ENCODE results near the gene WWP2. TPM values are rescaled to one million over a fixed set of nuclear protein-coding genes. Genes with fewer than 3 reads are reported as not detected.

Gene WWP2
- total RNA-seq, 1 experiment from 2014 or later = 22.8 TPM

GRCh38 chr16:69745959-69746358 is 16.2 kb upstream of the WWP2 start:
- Histone ChIP-seq H3K9me3 (ENCODE audit: control insufficient read depth, insufficient read depth, low read depth, low read length) (no peaks in the 10 kb centered on the region), H3K4me3 (ENCODE audit: low read depth in 2 of 2, low read length in 2 of 2) (no peak overlapping the region), H3K36me3 (ENCODE audit: control insufficient read depth, insufficient read depth, low read length) (peaks cover 28% of the 10 kb centered on the region), H3K27ac (ENCODE audit: low read length) (no peak overlapping the region), H3K27me3 (ENCODE audit: control insufficient read depth, insufficient read depth, low read length) (no peaks in the 10 kb centered on the region), H3K4me1 (ENCODE audit: control insufficient read depth, insufficient read depth, low read length) (no peaks in the 10 kb centered on the region)
- no peak for TF ChIP-seq TCF7L2 (IDR thresholded peaks at IDR 0.05; ENCODE audit: low read depth, low read length)
- TF ChIP-seq CTCF (IDR thresholded peaks at IDR 0.05) = no peak
- TF ChIP-seq, protein P1, sequence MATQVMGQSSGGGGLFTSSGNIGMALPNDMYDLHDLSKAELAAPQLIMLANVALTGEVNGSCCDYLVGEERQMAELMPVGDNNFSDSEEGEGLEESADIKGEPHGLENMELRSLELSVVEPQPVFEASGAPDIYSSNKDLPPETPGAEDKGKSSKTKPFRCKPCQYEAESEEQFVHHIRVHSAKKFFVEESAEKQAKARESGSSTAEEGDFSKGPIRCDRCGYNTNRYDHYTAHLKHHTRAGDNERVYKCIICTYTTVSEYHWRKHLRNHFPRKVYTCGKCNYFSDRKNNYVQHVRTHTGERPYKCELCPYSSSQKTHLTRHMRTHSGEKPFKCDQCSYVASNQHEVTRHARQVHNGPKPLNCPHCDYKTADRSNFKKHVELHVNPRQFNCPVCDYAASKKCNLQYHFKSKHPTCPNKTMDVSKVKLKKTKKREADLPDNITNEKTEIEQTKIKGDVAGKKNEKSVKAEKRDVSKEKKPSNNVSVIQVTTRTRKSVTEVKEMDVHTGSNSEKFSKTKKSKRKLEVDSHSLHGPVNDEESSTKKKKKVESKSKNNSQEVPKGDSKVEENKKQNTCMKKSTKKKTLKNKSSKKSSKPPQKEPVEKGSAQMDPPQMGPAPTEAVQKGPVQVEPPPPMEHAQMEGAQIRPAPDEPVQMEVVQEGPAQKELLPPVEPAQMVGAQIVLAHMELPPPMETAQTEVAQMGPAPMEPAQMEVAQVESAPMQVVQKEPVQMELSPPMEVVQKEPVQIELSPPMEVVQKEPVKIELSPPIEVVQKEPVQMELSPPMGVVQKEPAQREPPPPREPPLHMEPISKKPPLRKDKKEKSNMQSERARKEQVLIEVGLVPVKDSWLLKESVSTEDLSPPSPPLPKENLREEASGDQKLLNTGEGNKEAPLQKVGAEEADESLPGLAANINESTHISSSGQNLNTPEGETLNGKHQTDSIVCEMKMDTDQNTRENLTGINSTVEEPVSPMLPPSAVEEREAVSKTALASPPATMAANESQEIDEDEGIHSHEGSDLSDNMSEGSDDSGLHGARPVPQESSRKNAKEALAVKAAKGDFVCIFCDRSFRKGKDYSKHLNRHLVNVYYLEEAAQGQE (IDR thresholded peaks at IDR 0.05; ENCODE audit: insufficient read depth in 1 of 2, low read depth in 2 of 2, low read length in 1 of 2) = no peak
- no peak for TF ChIP-seq POLR2AphosphoS5 (IDR thresholded peaks at IDR 0.05; ENCODE audit: low read depth, low read length)
- TF ChIP-seq SIN3A (IDR thresholded peaks at IDR 0.05; ENCODE audit: borderline replicate concordance, insufficient read depth, low read depth, low read length) = no peak
- ChIA-PET CTCF (no interaction called here), POLR2A (no interaction called here)
- no peak for DNase-seq (ENCODE audit: low read depth, low spot score)
- in situ Hi-C loops (cut with HindIII; ENCODE audit: low pct_unique_long_range_greater_than_20kb, low sequenced_read_pairs) (no loop called here), intact Hi-C loops (cut with micrococcal nuclease; ENCODE audit: unreplicated experiment) (no loop called here)
- no TSS peak for BruUV-seq (replicated peaks)
- ATAC-seq = no peak

DNA sequence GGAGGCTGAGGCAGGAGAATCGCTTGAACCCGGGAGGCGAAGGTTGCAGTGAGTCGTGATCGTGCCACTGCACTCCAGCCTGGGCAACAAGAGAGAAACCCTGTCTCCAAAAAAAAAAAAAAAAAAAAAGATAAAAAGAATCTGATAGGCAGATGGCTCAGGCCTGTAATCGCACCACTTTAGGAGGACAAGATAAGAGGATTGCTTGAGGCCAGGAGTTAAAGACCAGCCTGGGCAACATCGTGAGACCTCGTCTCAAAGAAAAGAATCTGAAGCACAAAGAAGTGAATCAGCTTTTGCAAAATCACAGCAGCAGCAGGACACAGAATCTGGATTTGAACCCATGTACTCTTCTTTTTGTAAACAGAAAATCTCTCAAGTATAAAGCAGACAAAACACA is 15.0 kb upstream of the WWP2 start:
- DNase-seq (ENCODE audit: low read depth, low spot score) (no peak), ATAC-seq (no peak)
- TF ChIP-seq TCF7L2 (IDR thresholded peaks at IDR 0.05; ENCODE audit: low read depth, low read length) (no peak), POLR2AphosphoS5 (IDR thresholded peaks at IDR 0.05; ENCODE audit: low read depth, low read length) (no peak), SIN3A (IDR thresholded peaks at IDR 0.05; ENCODE audit: borderline replicate concordance, insufficient read depth, low read depth, low read length) (no peak), CTCF (IDR thresholded peaks at IDR 0.05) (no peak)
- TF ChIP-seq, protein P1 (IDR thresholded peaks at IDR 0.05; ENCODE audit: insufficient read depth in 1 of 2, low read depth in 2 of 2, low read length in 1 of 2) = no peak
- H3K27me3 ChIP-seq (ENCODE audit: control insufficient read depth, insufficient read depth, low read length) = no peaks in the 10 kb centered on the region
- peaks cover 23% of the 10 kb centered on the region for H3K36me3 ChIP-seq (ENCODE audit: control insufficient read depth, insufficient read depth, low read length)
- BruUV-seq (replicated peaks) = no TSS peak
- ChIA-PET CTCF (no interaction called here), POLR2A (no interaction called here)
- no peaks in the 10 kb centered on the region for H3K4me1 ChIP-seq (ENCODE audit: control insufficient read depth, insufficient read depth, low read length)
- intact Hi-C loops (cut with micrococcal nuclease; ENCODE audit: unreplicated experiment) (no loop called here), in situ Hi-C loops (cut with HindIII; ENCODE audit: low pct_unique_long_range_greater_than_20kb, low sequenced_read_pairs) (no loop called here)
- H3K9me3 ChIP-seq (ENCODE audit: control insufficient read depth, insufficient read depth, low read depth, low read length) = no peaks in the 10 kb centered on the region
- no peak overlapping the region for H3K27ac ChIP-seq (ENCODE audit: low read length)
- no peak overlapping the region for H3K4me3 ChIP-seq (ENCODE audit: low read depth in 2 of 2, low read length in 2 of 2)
